NCI-H524 treated with DMSO at 0.1 percent for 48 hours (cell line): Measurements from ENCODE around the gene FRK.
A peak's percentile ranks its signal among the peaks of the same experiment; 100 is the strongest.

Experiments
- DNase-seq: peaks from one replicate; lab custom pipeline; 2025; lab: John Stamatoyannopoulos, UW

FRK gene

DNA sequence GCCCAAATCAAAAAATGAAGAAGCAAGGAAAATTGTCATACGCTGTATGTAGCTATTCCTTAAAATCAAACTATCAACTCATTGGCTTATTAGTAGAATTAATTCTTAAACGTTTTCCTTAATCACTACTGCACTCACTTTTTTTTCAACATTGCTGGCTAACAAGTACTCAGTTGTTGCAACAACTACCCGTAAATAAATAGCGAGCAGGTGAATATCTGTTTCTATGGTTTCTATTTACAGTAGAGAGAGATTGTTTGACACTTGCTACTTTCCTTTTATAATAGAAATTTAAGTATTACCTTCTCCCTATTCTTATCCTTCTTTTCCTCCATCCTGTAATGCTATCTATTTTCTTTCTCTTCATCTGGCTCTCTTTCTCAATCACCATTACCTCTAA, 25.1 kb downstream of the FRK start:
- DNase-seq, result no peak

GRCh38 chr6:116034327-116034726, 26.4 kb downstream of the FRK start:
- DNase-seq, result no peak

DNA sequence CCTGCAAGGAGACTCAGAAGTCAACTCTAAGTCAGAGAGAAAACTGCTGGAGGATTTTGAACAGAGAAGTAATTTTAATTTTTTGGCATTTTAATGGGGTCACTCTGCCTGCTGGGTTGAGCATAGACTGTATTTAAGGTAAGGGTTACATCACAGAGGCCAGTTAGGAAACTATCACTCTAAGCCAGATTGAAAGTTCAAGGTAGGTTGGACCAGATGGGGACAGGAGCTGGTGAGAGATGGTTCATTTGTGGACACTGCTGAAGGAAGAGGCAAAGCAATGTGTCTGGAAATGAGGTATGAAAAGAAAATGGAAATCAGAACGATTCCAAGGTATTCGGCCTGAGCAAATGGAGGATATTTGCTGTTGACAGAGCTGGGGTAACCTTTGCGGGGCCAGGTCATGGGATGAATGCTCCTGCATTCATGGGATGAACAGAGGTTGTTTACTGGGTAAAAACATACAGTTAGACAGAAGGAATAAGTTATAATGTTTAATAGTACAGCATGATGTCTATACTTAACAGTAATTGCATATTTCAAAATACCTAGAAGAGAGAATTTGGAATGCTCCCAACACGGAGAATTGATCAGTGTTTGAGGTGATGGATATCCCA, 26.9 kb downstream of the FRK start:
- DNase-seq, result no peak

DNA sequence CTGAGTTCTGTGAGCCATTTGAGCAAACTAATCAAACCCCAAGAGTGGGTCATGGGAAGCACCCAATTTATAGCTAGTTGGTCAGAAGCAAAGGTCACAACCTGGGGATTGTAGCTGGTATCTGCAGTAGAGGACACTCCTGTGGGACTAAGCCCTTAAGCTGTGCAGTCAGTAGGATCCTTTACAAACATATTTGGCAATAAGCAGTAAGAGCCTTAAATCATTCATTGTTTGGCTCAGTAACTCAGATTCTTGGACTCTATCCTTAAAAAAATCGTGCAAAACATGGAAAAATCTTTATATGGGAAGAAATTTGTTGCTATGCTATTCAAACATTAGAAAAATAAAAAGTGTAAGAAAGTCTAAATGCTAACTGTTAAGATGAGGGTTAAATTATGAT, 29.9 kb downstream of the FRK start:
- DNase-seq, result no peak

DNA sequence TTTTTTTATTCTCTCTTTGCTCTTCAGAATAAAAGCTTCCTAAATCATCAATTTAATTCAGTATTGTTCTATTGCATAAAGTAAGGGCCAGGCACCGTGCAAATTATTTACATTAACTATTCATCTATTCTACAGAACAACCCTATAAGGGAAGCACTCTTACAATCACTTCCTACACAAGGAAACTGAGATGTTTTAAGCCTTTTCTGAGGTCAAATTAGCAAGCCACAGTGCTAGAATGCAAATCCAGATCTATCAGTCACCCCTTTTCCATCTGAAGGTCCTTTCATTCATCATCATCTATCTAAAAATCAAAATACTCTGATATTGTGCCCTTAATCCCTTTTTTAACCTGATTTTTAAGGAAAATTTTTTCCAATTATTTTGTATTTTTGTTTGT, 31.2 kb downstream of the FRK start:
- DNase-seq, result no peak

- DNase-seq, result no peak
Measured at GRCh38 chr6:116028233-116028632, 32.5 kb downstream of the FRK start.

DNA sequence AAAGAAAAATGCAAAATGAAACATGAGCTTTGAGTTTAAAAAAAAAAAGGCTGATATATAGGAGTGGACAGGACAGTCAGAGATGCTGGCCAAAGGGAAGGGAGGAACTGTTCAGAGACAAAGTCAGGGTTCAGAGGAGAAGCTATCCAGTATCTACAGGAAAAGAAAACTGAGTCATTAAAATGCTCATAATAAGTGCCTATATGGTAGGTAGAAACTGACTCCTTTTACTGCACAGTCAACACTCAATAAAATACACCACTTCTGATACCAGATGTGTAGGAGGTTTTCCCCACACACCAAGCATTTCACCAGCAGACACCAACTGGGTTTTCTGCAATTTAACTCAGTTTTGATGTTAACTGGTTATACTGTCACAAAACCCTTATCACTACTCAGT, 32.9 kb downstream of the FRK start:
- no peak for DNase-seq

DNA sequence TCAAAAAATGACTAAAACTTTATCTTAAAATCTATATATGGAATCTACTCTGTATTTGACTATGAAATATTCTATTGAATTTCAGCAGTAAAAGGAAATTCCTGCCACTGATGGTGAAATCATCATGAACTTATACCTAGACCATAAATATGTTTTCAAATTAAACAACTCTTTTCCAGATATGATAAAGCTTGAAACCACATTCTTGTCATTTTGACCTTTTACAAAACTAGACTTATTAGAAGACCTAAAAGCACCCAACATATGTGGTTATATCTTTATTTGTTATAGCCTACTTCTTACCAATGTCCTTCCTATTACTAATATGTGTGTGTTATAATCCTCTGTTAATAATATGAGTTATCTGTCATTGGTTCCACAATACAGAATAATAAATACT, 35.3 kb downstream of the FRK start:
- no peak for DNase-seq

- DNase-seq, result no peak
Measured at GRCh38 chr6:116022841-116023445, 37.7 kb downstream of the FRK start.

GRCh38 chr6:116020738-116021137, 40.0 kb downstream of the FRK start:
- DNase-seq, result no peak

- no peak for DNase-seq
Measured at GRCh38 chr6:116019428-116019827, 41.3 kb downstream of the FRK start.

- DNase-seq, result no peak
Measured at GRCh38 chr6:116018976-116019375, 41.7 kb downstream of the FRK start.

DNA sequence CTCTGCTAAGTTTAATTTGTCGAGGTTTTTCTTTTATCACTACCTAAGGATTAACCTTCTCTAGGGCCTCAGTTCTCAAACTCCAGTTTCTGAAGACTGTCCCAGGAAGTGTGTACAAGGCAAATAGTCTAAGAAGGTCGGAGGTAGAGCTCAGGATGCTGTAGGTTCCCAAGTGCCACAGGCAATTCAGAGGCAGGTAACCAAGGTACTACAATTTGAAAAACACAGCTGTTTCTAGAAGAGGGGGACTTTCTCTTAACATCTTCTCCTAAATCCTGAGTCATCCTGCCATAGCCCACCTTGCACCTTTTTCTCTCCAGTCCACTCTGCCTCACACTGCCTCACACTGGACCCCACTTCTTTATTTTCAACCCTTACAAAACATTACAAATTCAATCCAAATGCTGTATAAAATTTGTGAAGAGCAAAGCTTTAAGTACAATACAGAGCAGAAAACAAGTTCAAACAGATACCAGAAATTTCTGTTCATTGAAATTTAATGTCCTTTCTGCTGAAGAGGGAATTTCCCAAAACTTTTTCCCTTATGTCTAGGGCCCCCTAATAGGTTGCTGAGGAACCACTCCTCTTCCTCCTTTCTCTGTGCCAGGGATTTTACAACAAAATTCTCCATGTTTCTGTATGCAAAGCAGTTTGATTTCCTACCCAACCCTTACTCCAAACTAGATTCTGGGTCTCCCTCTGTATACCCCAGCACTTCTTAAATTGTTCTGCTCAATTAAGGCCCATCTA, 43.0 kb downstream of the FRK start:
- no peak for DNase-seq

- DNase-seq, result no peak
Measured at GRCh38 chr6:116016846-116017545, 43.7 kb downstream of the FRK start.

DNA sequence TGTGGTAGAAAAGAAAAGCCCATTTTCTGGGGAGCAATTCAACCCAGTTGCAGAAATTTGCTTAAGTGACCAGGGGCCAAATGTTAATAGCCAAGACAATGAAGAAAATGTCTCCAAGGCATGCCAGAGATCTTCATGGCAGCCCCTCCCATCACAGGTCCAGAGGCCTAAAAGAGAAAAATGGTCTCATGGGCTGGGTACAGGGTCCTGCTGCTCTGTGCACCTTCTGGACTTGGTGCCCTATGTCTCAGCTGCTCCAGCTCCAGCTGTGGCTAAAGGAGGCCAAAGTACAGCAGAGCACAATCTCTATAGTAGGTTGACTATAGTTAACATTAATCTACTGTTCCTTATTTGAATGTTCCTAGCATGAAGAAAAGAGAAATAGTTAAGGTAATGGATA, 44.7 kb downstream of the FRK start:
- no peak for DNase-seq

DNA sequence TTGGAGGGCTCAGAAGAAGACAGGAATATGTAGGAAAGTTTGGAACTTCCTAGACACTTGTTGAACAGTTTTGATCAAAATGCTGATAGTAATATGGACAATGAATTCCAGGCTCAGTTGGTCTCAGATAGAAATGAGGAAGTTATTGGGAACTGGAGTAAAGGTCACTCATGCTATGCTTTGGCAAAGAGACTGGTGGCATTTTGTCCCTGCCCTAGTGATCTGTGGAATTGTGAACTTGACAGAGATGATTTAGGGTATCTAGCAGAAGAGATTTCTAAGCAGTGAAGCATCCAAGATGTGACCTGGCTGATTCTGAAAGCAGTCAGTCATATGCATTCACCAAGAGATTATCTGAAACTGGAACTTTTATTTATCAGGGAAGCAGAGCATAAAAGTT, 45.1 kb downstream of the FRK start:
- no peak for DNase-seq

- no peak for DNase-seq
Measured at GRCh38 chr6:116012951-116013350, 47.7 kb downstream of the FRK start.

GRCh38 chr6:116012471-116012949, 48.2 kb downstream of the FRK start:
- no peak for DNase-seq

DNA sequence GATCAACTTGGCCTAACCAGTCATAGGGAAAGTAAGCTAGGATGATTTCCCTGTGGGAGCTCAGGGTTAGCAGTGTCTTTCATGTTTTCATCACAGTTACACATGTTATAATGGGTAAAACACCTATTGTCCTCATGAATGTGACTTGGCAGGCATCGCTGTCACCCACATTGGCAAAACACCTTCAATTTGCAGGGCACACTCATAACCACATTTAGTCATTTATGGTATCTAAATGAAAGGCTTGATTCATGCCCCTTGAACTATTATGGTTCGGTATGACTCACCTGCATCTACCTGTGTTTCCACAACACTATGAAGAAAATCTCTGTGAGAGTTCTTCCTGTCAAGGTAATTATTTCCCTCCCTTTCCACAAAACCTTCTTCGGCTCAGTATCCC, 49.2 kb downstream of the FRK start:
- no peak for DNase-seq

GRCh38 chr6:116010790-116011401, 49.8 kb downstream of the FRK start:
- no peak for DNase-seq

DNA sequence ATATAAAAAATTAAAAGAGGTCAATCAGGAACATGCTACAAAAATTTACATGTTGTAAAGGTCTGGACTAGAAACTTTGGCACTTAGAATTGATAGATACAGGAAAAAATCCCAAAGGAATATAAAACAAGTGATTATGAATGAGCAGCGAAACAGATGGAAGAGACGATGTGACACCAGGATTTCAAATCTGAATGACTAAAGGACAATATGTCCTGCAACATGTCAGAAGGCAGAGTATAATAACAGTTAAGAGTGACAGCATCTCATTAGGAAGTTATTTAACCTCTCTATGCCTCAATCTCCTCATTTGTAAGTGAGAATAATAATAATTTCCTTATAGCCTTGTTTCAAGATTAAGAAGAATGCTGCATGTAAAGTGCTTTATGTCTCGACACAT, 50.3 kb downstream of the FRK start:
- peak; percentile 74 for DNase-seq

DNA sequence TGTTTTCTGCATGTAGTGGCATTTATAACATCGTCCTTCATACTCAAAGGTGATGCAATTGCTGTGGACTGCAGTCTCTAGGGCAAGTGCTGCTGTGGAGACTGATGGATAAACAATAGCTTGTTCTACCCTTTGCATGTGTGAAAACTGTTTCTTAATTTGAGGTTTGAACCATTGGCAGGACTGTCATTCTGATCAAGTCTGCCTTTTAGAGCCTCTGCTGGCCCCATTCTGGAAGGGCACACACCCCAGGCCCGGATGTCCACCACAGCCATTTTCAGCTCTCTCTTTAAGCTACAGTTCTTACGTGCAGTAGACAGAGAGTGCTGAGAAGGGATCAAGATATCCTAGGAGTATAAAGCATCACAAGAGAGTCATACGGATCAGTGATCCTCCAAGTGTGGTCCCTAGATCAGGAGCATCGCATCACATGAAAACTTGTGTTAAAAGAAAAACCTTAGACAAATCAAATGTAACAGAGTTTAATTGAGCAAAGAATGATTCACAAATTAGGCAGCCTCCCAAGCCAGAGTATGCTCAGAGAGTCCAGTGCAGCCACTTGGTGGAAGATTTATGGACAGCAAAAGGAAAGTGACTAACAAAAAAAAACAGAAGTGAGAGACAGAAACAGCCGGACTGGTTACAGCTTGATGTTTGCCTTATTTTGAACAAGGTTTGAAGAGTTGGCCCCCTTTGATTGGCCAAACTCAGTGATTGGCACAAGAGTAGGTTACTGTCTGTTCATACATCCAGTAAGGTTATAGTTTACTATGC, 52.0 kb downstream of the FRK start:
- DNase-seq, result no peak
